Measurements from ENCODE around the gene NDUFAF2. TPM values are rescaled to one million over a fixed set of nuclear protein-coding genes. Genes with fewer than 3 reads are reported as not detected.

The NDUFAF2 gene
- total RNA-seq, 4 donors from 2014 or later: 5.4 to 56.1 (median 7.3) TPM

- Histone ChIP-seq H3K36me3 (no peaks in the 10 kb centered on the region), H3K9me3 (no peaks in the 10 kb centered on the region), H3K27ac (no peak overlapping the region), H3K27me3 (no peaks in the 10 kb centered on the region), H3K4me3 (no peak overlapping the region), H3K4me1 (no peaks in the 10 kb centered on the region)
- TF ChIP-seq CTCF (IDR thresholded peaks at IDR 0.05) (no peak), POLR2A (IDR thresholded peaks at IDR 0.05) (no peak)
- DNase-seq: no peak
Observed at GRCh38 chr5:60958088-60958487, 13.1 kb downstream of the NDUFAF2 start.

- TF ChIP-seq POLR2A (IDR thresholded peaks at IDR 0.05): no peak
- TF ChIP-seq CTCF (IDR thresholded peaks at IDR 0.05): no peak
- Histone ChIP-seq H3K27me3 (no peaks in the 10 kb centered on the region), H3K4me3 (no peak overlapping the region), H3K27ac (no peak overlapping the region), H3K36me3 (no peaks in the 10 kb centered on the region), H3K9me3 (no peaks in the 10 kb centered on the region), H3K4me1 (no peaks in the 10 kb centered on the region)
- DNase-seq: no peak
Observed at GRCh38 chr5:60958712-60959111, 13.7 kb downstream of the NDUFAF2 start.

- no peaks in the 10 kb centered on the region for H3K36me3 ChIP-seq
- TF ChIP-seq POLR2A (IDR thresholded peaks at IDR 0.05): no peak
- peak in 3 of 6 experiments; percentile 23 to 35 (median 28) for TF ChIP-seq CTCF (IDR thresholded peaks at IDR 0.05)
- H3K27me3 ChIP-seq: no peaks in the 10 kb centered on the region
- H3K27ac ChIP-seq: no peak overlapping the region
- H3K4me3 ChIP-seq: no peak overlapping the region
- no peak for DNase-seq
- no peaks in the 10 kb centered on the region for H3K4me1 ChIP-seq
- H3K9me3 ChIP-seq: no peaks in the 10 kb centered on the region
Observed at GRCh38 chr5:60959156-60959555, 14.2 kb downstream of the NDUFAF2 start.

- no peak for DNase-seq
Observed at GRCh38 chr5:60960591-60960990, 15.6 kb downstream of the NDUFAF2 start.

DNA sequence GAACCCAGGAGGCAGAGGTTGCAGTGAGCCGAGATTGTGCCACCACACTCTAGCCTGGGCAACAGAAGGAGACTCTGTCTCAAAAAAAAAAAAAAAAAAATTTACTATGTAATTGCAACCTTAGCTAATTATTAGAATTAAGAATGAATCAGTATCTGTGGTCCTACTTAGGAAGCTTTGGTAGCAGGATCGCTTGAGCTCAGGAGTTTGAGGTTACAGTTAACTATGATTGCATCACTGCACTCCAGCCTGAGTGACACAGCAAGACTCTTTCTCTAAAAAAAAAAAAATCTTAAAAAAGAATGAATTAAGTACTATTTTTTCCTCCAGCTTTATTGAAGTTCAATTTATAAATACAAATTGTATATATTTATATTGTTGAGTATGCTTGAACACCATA lies 16.7 kb downstream of the NDUFAF2 start:
- TF ChIP-seq POLR2A (IDR thresholded peaks at IDR 0.05) (no peak), CTCF (IDR thresholded peaks at IDR 0.05) (no peak)
- DNase-seq: no peak
- Histone ChIP-seq H3K27me3 (no peaks in the 10 kb centered on the region), H3K4me3 (no peak overlapping the region), H3K9me3 (peaks cover 0 to 3% (median 0%) of the 10 kb centered on the region in 4 donors), H3K27ac (no peak overlapping the region), H3K36me3 (no peaks in the 10 kb centered on the region), H3K4me1 (no peaks in the 10 kb centered on the region)

More at GRCh38 chr5:60960591-60960990, 15.6 kb downstream of the NDUFAF2 start:
- Histone ChIP-seq H3K36me3 (no peaks in the 10 kb centered on the region), H3K4me1 (no peaks in the 10 kb centered on the region), H3K27ac (no peak overlapping the region), H3K9me3 (no peaks in the 10 kb centered on the region), H3K27me3 (no peaks in the 10 kb centered on the region), H3K4me3 (no peak overlapping the region)
- TF ChIP-seq CTCF (IDR thresholded peaks at IDR 0.05) (peak in 5 of 6 experiments; percentile 21 to 51 (median 28)), POLR2A (IDR thresholded peaks at IDR 0.05) (no peak)

GRCh38 chr5:60972231-60972630 lies 27.2 kb downstream of the NDUFAF2 start:
- H3K9me3 ChIP-seq: peaks cover 0 to 4% (median 0%) of the 10 kb centered on the region in 4 donors
- no peaks in the 10 kb centered on the region for H3K4me1 ChIP-seq
- TF ChIP-seq CTCF (IDR thresholded peaks at IDR 0.05) (no peak), POLR2A (IDR thresholded peaks at IDR 0.05) (no peak)
- H3K27ac ChIP-seq: no peak overlapping the region
- H3K4me3 ChIP-seq: no peak overlapping the region
- H3K36me3 ChIP-seq: no peaks in the 10 kb centered on the region
- DNase-seq: no peak
- no peaks in the 10 kb centered on the region for H3K27me3 ChIP-seq

Measured in Peyer's patch (tissue), 4 donors.